Hematopoietic multipotent progenitor cell treated with erythropoietin and hydrocortisone succinate and interleukin-3 and kit ligand, for 6 days (in vitro differentiated cells): ENCODE measurements around the gene GNL3.
A peak's percentile ranks its signal among the peaks of the same experiment; 100 is the strongest.
"Not testable (repeated sequence)": the region's sequence is repeated elsewhere in the genome, so short reads cannot be mapped to it uniquely, and the experiment has no call there.

ENCODE experiments used
- DNase-seq: peaks from one replicate; pipeline ENCODE4 v3.0.0-alpha.2; 2015

GNL3 gene

GRCh38 chr3:52685709-52686691, at the start of gene GNL3, which contains the start of gene PBRM1:
GNL3 (plus strand) TSS chr3:52686032; CDS start chr3:52686093, 61 bp downstream.
PBRM1 (minus strand) TSS chr3:52685913.
- peak; percentile 96 for DNase-seq

GRCh38 chr3:52636673-52637072, 49.2 kb upstream of the GNL3 start:
- DNase-seq: peak; percentile 26

GRCh38 chr3:52645549-52645948, 40.3 kb upstream of the GNL3 start:
- no peak for DNase-seq

GRCh38 chr3:52649461-52650210, 36.2 kb upstream of the GNL3 start:
- DNase-seq: no peak

DNA sequence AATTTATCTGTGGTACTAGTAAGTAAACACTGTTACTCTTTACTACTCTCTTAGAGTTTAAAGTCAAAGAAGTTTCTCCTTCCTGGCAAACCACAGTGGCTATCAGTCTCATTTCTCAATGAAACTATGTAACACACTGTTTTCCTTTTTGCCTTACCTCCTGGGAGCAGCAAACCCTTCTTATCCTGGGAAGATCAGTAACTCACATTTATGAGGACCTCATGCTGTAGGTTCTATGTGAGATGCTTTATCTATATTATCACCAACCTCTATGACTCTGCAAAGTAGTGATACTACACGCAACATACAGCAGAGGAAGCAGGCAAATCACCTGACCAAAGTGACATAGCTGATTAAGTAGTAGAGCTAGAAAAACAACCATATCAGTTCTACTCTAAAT, 35.4 kb upstream of the GNL3 start:
- peak; percentile 72 for DNase-seq

DNA sequence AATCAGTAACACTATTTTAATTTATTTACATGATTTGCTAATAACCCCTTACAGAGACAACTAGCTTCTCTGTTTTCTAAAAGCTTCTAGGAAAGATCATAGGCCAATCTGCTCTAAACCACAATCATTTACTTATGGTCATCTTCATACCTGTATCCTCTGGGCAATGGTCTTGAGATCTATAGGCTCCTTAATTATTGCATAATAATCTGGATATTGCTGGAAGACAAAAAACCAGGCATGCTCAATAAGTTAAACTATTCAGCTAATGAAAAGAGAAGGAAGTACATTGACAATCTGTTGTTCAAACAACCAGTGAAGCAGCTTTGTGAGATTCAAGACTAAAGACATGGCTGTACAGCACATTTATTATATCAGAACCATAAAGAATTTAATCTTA, 34.2 kb upstream of the GNL3 start:
- DNase-seq: no peak

DNA sequence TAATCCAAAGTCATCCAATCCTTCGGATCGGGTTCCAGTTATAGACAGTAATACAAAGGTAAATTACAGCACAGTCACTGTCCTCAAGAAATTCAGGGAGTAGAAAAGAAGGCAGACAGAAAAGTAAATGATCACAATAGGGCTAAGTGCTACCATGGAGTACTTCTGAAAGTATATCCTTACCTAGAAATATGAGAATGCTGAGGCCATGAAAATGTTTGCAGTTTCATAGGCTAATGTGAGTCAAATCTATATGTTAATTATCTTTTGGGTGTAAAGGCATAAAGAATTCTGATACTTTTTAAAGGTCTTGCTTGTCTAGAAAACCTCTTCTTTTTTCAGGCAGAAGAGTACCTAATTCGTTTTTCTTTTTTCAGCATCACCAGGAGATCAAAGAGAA, 29.9 kb upstream of the GNL3 start:
- DNase-seq: no peak

DNA sequence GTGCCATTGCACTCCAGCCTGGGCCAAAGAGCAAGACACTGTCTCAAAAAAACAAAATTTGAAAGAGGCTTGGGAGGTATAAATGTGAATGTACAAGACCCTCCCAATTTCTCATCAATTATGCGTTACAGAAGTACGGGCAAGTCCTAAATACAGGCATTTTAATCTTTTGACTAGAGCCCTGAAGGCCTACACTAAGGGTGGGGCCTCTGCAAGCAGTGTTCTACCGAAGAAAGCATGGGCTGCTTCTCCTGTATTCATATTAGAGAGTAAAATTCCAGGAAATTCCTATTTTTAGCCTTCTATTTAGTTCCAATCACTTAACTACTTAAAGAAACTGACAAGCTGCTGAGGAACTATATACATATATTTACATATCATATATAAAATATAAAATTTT, 25.8 kb upstream of the GNL3 start:
- no peak for DNase-seq

DNA sequence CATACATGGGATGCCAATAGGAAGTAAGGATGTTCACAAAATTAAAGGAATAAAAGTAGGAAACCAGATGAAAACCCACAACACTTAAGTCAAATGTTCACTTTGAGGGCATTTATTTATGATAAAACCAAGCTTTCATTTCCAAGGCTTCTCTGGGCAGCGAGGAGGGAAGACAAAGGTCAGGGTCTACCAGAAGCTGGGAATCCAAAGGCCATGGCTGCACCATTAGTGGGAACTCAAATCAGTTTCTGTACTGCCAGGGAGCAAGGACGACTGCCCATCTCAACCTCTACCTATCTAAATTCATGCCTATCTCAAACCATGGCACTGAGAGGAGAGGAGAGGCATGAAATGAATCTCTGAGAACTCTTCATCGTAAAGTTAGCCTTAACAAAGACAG, 22.7 kb upstream of the GNL3 start:
- DNase-seq: no peak

DNA sequence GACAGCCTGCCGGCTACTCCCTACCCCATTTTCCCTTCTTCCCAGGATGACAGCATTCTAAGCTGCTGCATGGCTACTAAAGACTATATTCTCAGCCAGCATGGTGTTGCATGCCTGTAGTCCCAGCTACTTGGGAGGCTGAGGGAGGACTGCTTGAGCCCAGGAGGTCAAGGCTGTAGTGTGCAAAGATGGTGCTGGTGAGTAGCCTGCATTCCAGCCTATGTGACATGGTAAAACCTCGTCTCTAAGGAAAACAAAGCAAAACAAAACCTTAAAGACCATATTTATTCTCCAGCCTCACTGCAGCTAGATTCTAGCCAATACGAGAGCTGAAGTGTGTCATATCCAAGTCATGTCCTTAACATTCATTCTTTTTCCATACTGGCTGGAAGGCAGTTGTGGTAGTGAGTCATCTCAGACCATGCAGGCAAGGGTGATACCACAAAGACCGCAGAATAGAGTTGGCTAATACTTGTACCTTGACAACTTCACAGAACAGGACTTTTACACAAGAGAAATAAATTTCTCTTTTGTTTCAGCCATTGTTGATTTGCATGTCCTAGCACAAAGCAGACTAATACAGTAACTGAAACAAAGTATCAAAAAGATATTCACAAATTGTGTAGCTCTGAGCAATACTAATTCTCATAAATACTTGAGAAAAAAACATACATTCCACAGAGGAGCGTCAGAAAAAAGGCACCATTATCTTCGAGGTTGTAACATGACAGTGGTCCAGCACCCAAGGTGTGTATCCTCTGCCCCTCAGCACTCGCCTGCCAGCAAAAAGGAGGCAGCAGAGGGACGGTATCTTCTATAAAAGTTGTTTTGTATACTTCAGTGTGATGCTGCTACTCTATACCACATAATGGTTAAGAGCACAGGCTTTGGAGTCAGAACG, 15.0 kb upstream of the GNL3 start:
- DNase-seq: peak; percentile 80

DNA sequence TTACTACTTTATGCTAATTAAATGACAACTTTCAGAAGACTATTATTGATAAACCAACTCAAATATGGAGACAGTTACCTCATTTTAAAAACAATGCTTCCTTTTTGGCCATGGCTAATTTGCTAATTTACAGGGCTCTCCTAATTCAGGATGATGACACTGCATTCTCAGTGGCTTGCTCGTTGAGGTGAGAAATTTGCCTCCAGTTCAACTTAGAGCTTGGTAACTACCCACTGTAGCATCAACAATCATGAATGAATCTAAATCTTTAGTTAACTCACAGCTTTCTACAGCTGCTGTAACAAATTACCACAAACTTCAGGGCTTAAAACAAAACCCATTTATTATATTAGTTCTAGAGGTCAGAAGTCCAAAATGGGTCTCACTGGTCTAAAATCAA, 14.2 kb upstream of the GNL3 start:
- no peak for DNase-seq

DNA sequence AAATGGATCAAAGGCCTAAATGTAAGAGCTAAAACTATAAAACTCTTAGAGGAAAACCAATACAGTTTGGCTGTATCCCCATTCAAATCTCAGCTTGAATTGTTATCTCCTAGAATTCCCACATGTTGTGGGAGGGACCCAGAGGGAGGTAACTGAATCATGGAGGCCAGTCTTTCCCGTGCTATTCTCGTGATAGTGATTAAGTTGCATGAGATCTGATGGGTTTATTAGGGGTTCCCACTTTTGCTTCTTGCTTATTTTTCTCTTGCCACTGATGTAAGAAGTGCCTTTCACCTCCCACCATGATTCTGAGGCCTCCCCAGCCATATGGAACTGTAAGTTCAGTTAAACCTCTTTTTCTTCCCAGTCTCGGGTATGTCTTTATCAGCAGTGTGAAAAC, 9.6 kb upstream of the GNL3 start:
- DNase-seq: not testable (repeated sequence)

DNA sequence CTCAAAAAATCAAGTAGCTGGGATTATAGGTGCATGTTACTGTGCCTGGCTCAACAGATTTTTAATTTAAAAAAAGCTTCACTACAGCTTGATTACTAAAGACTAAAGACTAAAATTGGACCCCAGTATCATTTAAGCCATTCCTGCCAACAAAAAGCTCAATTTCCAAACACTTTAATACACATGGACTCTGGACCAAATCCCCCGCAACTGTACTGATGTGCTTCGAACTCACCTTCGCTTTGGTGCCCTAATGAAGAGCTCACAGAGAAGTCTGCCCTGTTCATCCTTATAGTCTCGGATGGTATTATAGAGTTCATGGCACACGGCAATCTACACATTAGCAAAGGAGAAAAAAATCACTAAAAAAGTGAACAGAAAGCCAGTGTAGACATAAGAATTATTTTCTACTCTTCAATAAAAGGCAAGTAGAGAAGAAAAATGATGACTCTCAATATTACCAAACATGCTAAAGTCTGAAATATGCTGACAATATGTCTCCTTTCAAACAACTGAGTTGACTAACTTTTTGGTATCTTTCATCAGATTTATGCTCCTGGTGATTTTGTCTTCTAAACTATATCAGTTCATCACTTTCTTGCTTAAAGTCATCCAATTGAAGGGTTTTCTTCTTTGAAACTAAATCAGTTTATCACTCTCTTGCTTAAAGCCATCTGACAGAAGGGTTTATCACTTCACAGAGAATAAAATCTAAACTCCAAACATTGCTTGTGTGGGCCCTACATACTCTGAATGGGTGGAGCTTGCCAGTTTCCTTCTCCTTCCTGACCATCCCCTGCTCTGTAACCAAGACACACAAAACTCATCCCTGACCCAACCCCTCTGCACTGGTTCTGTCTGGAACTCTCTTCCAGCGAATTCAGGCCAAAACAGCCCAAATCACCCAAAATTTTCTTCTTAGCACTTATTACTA, 7.3 kb upstream of the GNL3 start:
- no peak for DNase-seq

DNA sequence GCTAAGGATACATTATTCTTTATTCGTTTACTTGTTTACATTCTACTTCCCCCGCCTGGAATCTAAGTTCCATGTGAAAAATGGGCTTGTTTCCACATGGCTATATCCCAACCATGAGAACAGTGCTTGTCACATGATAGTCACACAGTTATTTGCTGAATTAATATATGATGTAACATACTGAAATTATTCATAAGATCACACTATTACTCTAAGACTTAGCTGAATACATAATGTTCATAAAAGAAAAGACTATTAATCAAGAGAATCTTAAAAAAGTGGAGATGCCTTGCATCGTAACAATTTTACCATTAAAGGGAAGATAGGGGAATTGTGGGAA, 6.7 kb upstream of the GNL3 start:
- no peak for DNase-seq

- DNase-seq: no peak
Measured at GRCh38 chr3:52679811-52680210, 6.0 kb upstream of the GNL3 start.

GRCh38 chr3:52681596-52681995, 4.2 kb upstream of the GNL3 start:
- DNase-seq: peak; percentile 44

- peak; percentile 76 for DNase-seq
Measured at GRCh38 chr3:52682016-52682415, 3.8 kb upstream of the GNL3 start.

- DNase-seq: no peak
Measured at GRCh38 chr3:52683611-52684010, 2.2 kb upstream of the GNL3 start.

DNA sequence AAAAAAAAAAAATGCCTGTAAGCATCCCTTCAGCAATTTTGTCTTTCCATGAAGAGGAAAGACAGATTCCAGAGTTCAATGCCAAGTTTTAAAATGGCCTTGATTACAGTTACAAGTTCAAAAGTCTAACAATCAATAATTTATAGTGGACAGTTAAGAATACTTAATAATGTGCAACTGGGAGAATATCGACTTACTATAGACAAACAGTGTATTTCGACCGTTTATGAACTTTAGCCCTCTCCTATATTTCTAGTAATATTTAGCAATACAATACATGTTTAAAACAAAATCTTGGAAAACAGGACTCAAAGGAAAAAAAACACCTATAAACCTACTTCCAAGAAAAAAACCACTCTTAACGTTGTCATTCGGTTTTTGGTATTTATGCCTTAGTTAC, 1.6 kb upstream of the GNL3 start:
- no peak for DNase-seq

DNA sequence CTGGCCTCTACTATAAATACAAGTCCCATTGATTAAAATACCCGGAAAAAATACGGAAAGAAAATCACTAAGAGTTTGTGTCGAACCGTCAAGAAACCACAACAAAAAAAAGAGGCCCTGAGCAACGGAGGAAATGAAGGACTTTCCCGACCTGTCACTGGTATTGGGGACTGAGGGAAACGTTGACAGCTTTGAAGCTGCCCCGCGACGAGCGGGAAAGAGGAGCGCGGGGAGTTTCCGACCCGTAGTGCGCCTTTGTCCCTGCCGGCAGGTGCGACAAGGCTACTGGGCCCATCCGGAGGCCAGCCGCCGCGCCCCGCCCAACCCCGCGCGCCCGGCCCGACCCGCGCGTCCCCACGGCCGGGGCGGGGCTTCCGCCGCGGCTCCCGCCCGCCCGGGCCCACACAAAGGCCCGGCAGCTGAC, 535 bp upstream of the GNL3 start:
- peak; percentile 85 for DNase-seq

GRCh38 chr3:52688266-52688665, 2.4 kb downstream of the GNL3 start:
- DNase-seq: no peak

- no peak for DNase-seq
Measured at GRCh38 chr3:52689151-52689550, 3.3 kb downstream of the GNL3 start.
